SK-N-SH (cell line): ENCODE results near the gene C1QBP. TPM values are rescaled to one million over a fixed set of nuclear protein-coding genes. Genes with fewer than 3 reads are reported as not detected.

Experiments used
- CTCF ChIA-PET: fragments of 300-600, 350-600 bp; formaldehyde crosslinking; extraction: SDS; loops from one replicate; lab custom pipeline; 2021; lab: Yijun Ruan, JAX
- POLR2A ChIA-PET: fragments of 350-600 bp; sonication (Branson Sonifier 250); formaldehyde crosslinking; extraction: SDS; loops from one replicate; lab custom pipeline; 2020; ENCODE audit warnings: antibody characterized with exemption, inconsistent platforms; lab: Yijun Ruan, JAX
- DNase-seq: peaks from one replicate; pipeline ENCODE4 v3.0.0; 2012
- H2AFZ ChIP-seq: fragments of 200-600 bp; sonication (generic); 2 replicates; pipeline ENCODE4 v1.8.1; 2016; ENCODE audit warnings: antibody characterized with exemption, mild to moderate bottlenecking, low read depth
- H3F3A ChIP-seq: fragments of 200-600 bp; sonication (generic); replicated peaks from 2 replicates; pipeline ENCODE3; 2016; ENCODE audit warnings: antibody characterized with exemption, mild to moderate bottlenecking; ENCODE audit not compliant: insufficient read depth
- H3K27ac ChIP-seq, 2 experiments: fragments of 200-500 bp in 1 of 2; fragments of 200-600 bp in 1 of 2; sonication (Bioruptor generic) in 1 of 2; sonication (generic), shearing (Covaris generic) in 1 of 2; 2 replicates each; pipeline versions ENCODE4 v1.5.1 to v1.6.1; 2014 to 2016; ENCODE audit warnings: low read depth in 2 of 2, inconsistent platforms in 1 of 2, low read length in 1 of 2, mild to moderate bottlenecking in 1 of 2, mixed read lengths in 1 of 2
- H3K27me3 ChIP-seq: fragments of 200-600 bp; sonication (generic), shearing (Covaris generic); 2 replicates; pipeline ENCODE4 v1.6.1; 2016; ENCODE audit warnings: mixed run types; ENCODE audit not compliant: insufficient read depth
- H3K36me3 ChIP-seq, 2 experiments: fragments of 200-500 bp in 1 of 2; fragments of 200-600 bp in 1 of 2; sonication (Bioruptor generic) in 1 of 2; sonication (generic) in 1 of 2; replicated peaks in 1 of 2; 2 replicates each; pipeline versions ENCODE3 to v1.5.1; 2014 to 2016; ENCODE audit warnings: low read length in 1 of 2, mild to moderate bottlenecking in 1 of 2; ENCODE audit not compliant: insufficient read depth in 2 of 2, control insufficient read depth in 1 of 2
- H3K4me1 ChIP-seq, 2 experiments: fragments of 200-500 bp in 1 of 2; fragments of 200-600 bp in 1 of 2; sonication (Bioruptor generic) in 1 of 2; sonication (generic), shearing (Covaris generic) in 1 of 2; 2 replicates each; pipeline versions ENCODE4 v1.5.1 to v1.6.1; 2014 to 2016; ENCODE audit warnings: low read depth in 1 of 2, low read length in 1 of 2, mixed run types in 1 of 2; ENCODE audit not compliant: insufficient read depth in 2 of 2, control insufficient read depth in 1 of 2
- H3K4me2 ChIP-seq: fragments of 200-600 bp; sonication (generic), shearing (Covaris generic); 2 replicates; pipeline ENCODE4 v1.6.1; 2017; ENCODE audit warnings: mixed run types
- H3K4me3 ChIP-seq, 2 experiments: fragments of 200-500 bp in 1 of 2; fragments of 200-600 bp in 1 of 2; sonication (Bioruptor generic) in 1 of 2; sonication (generic), shearing (Covaris generic) in 1 of 2; 2 replicates each; pipeline versions ENCODE4 v1.5.1 to v1.8.1; 2014 to 2016; ENCODE audit warnings: low read depth in 2 of 2, inconsistent platforms in 1 of 2, low read length in 1 of 2, mild to moderate bottlenecking in 1 of 2, mixed read lengths in 1 of 2, moderate library complexity in 1 of 2
- H3K79me2 ChIP-seq: fragments of 200-600 bp; sonication (generic); 2 replicates; pipeline ENCODE4 v1.8.1; 2017; ENCODE audit warnings: mild to moderate bottlenecking; ENCODE audit not compliant: insufficient read depth
- H3K9ac ChIP-seq: fragments of 200-600 bp; sonication (generic); 2 replicates; pipeline ENCODE4 v1.6.1; 2017; ENCODE audit warnings: mixed run types
- H3K9me2 ChIP-seq: fragments of 200-600 bp; sonication (generic); 2 replicates; pipeline ENCODE4 v1.6.1; 2017; ENCODE audit warnings: mixed run types
- H3K9me3 ChIP-seq: fragments of 200-600 bp; sonication (generic); 2 replicates; pipeline ENCODE4 v1.6.1; 2017; ENCODE audit warnings: mixed run types, mild to moderate bottlenecking, moderate library complexity
- H4K20me1 ChIP-seq: fragments of 200-600 bp; sonication (generic); 2 replicates; pipeline ENCODE4 v1.6.1; 2017; ENCODE audit warnings: mild to moderate bottlenecking, mixed run types; ENCODE audit not compliant: insufficient read depth
- CHD2 ChIP-seq: fragments of 150-350 bp; IDR thresholded peaks from 2 replicates; pipeline ENCODE4 v1.6.1; 2018; ENCODE audit warnings: low read length; ENCODE audit not compliant: partially characterized antibody
- ELF1 ChIP-seq: IDR thresholded peaks from 2 replicates; pipeline ENCODE4 v1.4.0; 2012
- EP300 ChIP-seq, 2 experiments: IDR thresholded peaks; 2 replicates each; pipeline versions ENCODE4 v1.4.0 to v1.6.1; 2012; ENCODE audit warnings: borderline replicate concordance in 1 of 2, low read depth in 1 of 2, low read length in 1 of 2
- FOSL2 ChIP-seq: IDR thresholded peaks from 2 replicates; pipeline ENCODE4 v1.4.0; 2012; ENCODE audit warnings: low read depth, mild to moderate bottlenecking, moderate library complexity, borderline replicate concordance
- GABPA ChIP-seq: IDR thresholded peaks from 2 replicates; pipeline ENCODE4 v1.4.0; 2012; ENCODE audit warnings: low read depth, mild to moderate bottlenecking
- GATA2 ChIP-seq: sonication (generic); formaldehyde crosslinking; IDR thresholded peaks from 2 replicates; pipeline ENCODE4 v1.5.0; 2020; ENCODE audit warnings: mild to moderate bottlenecking, missing genetic modification reagents
- JUND ChIP-seq: IDR thresholded peaks from 2 replicates; pipeline ENCODE4 v1.4.0; 2012
- MXI1 ChIP-seq: IDR thresholded peaks from 2 replicates; pipeline ENCODE4 v1.6.1; 2012; ENCODE audit warnings: mild to moderate bottlenecking, low read depth, low read length, improper control_type of control experiment
- NFIC ChIP-seq: IDR thresholded peaks from 2 replicates; pipeline ENCODE4 v1.4.0; 2012; ENCODE audit warnings: borderline replicate concordance
- NRF1 ChIP-seq: IDR thresholded peaks from 2 replicates; pipeline ENCODE4 v1.6.1; 2012; ENCODE audit warnings: low read depth, mild to moderate bottlenecking, low read length
- RAD21 ChIP-seq: IDR thresholded peaks from 2 replicates; pipeline ENCODE4 v1.6.1; 2012; ENCODE audit warnings: mild to moderate bottlenecking, low read length
- RCOR1 ChIP-seq: fragments of 150-350 bp; IDR thresholded peaks from 2 replicates; pipeline ENCODE4 v1.6.1; 2017; ENCODE audit warnings: antibody characterized with exemption, low read length
- RFX5 ChIP-seq: IDR thresholded peaks from 2 replicates; pipeline ENCODE4 v1.6.1; 2012; ENCODE audit warnings: mild to moderate bottlenecking, improper control_type of control experiment, low read length
- SMC3 ChIP-seq: IDR thresholded peaks from 2 replicates; pipeline ENCODE4 v1.6.1; 2012; ENCODE audit warnings: low read depth, low read length, improper control_type of control experiment
- TCF12 ChIP-seq: IDR thresholded peaks from 2 replicates; pipeline ENCODE4 v1.4.0; 2012
- TEAD4 ChIP-seq: IDR thresholded peaks from 2 replicates; pipeline ENCODE4 v1.4.0; 2012; ENCODE audit warnings: mild to moderate bottlenecking, borderline replicate concordance; ENCODE audit not compliant: insufficient read depth
- YY1 ChIP-seq: IDR thresholded peaks from 2 replicates; pipeline ENCODE4 v1.4.0; 2012; ENCODE audit warnings: low read depth, mild to moderate bottlenecking
- WGBS: methylation state at CpG from one replicate; pipeline ENCODE4 v1.1.6; 2017; ENCODE audit warnings: low lambda C conversion rate; 5-methylcytosine and 5-hydroxymethylcytosine counted together
- polyA plus RNA-seq, 3 experiments: library from polyadenylated mRNA; depleted of rRNA; stranded (reverse); fragments of >200 nt; gene quantifications; 2 replicates each; pipeline ENCODE4 v1.2.3, GENCODE V29; 2012
- TF ChIP-seq, protein P1 (sequence below): fragments of 150-350 bp; IDR thresholded peaks from 2 replicates; pipeline ENCODE4 v1.6.1; 2016; ENCODE audit warnings: mild to moderate bottlenecking, low read depth, low read length
- TF ChIP-seq, protein P2 (sequence below): IDR thresholded peaks from 2 replicates; pipeline ENCODE4 v1.4.0; 2012; ENCODE audit warnings: low read depth, borderline replicate concordance
- TF ChIP-seq, protein P3 (sequence below): IDR thresholded peaks from 2 replicates; pipeline ENCODE4 v1.4.0; 2012; ENCODE audit warnings: low read depth, borderline replicate concordance

C1QBP gene
- polyA plus RNA-seq, 1 of the 3 experiments (the other 2 are of a cell fraction): 269 TPM

DNA sequence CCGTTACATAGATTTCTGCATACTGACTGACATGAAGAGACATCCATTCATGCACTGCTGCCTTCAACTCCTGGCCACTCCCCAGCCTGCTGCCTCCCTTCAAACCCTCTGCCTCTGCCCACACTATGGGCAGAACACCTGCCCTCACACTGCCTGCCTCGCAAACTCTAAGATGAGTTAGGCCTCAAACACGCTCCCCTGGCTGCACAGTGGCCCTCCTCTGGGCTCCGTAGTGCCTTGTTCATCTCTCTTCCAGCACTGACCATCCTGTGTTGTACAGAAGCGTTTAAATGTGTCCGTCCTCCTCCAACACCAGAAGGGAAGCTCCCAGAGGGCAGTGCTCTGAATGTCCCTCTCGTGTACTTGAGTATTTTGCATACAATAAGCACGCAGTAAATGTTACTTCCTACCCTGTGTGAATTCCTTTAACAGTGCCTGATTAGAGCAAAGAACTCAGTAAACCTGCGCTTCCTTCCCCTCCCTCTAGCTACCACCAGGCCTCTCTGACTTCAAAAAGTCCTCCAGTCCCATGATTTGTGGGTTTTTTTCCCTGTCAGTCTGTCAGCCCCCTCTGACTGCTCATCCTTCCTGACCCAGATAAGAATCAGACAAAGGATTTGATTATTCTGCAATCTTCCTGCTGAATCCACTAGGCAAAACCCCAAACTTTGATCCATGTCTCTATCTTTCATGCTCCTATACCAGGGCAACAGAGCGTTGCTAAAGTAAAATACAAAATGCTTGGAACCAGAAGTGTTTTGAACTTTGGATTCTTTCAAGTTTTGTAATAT is 26.0 kb upstream of the C1QBP start:
- Histone ChIP-seq H3K36me3 (peaks cover 9 to 12% of the 10 kb centered on the region in 2 experiments), H3K79me2 (peaks cover 73% of the 10 kb centered on the region), H3K4me2 (no peak overlapping the region), H3K4me1 (peaks cover 0 to 13% of the 10 kb centered on the region in 2 experiments; a peak in 2 of 4 replicates), H3K4me3 (no peak overlapping the region), H3K9me2 (no peaks in the 10 kb centered on the region), H3K27ac (no peak overlapping the region), H4K20me1 (peaks cover 14% of the 10 kb centered on the region), H3F3A (peaks cover 4% of the 10 kb centered on the region), H2AFZ (no peak overlapping the region), H3K27me3 (no peaks in the 10 kb centered on the region), H3K9me3 (no peaks in the 10 kb centered on the region), H3K9ac (no peak overlapping the region)
- POLR2A ChIA-PET: no interaction called here
- CTCF ChIA-PET: interaction anchor here (7.9 kb wide), 1 partner anchor 25 kb away, joined by 66 read pairs; the partner anchor contains the start of gene C1QBP
- TF ChIP-seq YY1: no peak
- TF ChIP-seq RFX5: no peak
- TF ChIP-seq EP300 (IDR thresholded peaks at IDR 0.05; ENCODE audit: borderline replicate concordance in 1 of 2, low read depth in 1 of 2, low read length in 1 of 2): no peak
- no peak for TF ChIP-seq JUND
- TF ChIP-seq RAD21: no peak
- no peak for TF ChIP-seq MXI1
- TF ChIP-seq CHD2: no peak
- no peak for TF ChIP-seq NRF1
- no peak for TF ChIP-seq NFIC
- no peak for TF ChIP-seq GABPA
- no peak for TF ChIP-seq TEAD4
- TF ChIP-seq GATA2: no peak
- TF ChIP-seq, protein P1, sequence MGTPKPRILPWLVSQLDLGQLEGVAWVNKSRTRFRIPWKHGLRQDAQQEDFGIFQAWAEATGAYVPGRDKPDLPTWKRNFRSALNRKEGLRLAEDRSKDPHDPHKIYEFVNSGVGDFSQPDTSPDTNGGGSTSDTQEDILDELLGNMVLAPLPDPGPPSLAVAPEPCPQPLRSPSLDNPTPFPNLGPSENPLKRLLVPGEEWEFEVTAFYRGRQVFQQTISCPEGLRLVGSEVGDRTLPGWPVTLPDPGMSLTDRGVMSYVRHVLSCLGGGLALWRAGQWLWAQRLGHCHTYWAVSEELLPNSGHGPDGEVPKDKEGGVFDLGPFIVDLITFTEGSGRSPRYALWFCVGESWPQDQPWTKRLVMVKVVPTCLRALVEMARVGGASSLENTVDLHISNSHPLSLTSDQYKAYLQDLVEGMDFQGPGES: no peak
- TF ChIP-seq FOSL2: no peak
- no peak for TF ChIP-seq SMC3
- no peak for TF ChIP-seq TCF12
- no peak for TF ChIP-seq RCOR1
- TF ChIP-seq, protein P2, sequence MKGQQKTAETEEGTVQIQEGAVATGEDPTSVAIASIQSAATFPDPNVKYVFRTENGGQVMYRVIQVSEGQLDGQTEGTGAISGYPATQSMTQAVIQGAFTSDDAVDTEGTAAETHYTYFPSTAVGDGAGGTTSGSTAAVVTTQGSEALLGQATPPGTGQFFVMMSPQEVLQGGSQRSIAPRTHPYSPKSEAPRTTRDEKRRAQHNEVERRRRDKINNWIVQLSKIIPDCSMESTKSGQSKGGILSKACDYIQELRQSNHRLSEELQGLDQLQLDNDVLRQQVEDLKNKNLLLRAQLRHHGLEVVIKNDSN: no peak
- TF ChIP-seq, protein P3, sequence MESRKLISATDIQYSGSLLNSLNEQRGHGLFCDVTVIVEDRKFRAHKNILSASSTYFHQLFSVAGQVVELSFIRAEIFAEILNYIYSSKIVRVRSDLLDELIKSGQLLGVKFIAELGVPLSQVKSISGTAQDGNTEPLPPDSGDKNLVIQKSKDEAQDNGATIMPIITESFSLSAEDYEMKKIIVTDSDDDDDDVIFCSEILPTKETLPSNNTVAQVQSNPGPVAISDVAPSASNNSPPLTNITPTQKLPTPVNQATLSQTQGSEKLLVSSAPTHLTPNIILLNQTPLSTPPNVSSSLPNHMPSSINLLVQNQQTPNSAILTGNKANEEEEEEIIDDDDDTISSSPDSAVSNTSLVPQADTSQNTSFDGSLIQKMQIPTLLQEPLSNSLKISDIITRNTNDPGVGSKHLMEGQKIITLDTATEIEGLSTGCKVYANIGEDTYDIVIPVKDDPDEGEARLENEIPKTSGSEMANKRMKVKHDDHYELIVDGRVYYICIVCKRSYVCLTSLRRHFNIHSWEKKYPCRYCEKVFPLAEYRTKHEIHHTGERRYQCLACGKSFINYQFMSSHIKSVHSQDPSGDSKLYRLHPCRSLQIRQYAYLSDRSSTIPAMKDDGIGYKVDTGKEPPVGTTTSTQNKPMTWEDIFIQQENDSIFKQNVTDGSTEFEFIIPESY: no peak
- TF ChIP-seq ELF1: no peak
- WGBS: 93% methylated on average over 9 of the region's 10 CpGs
- no peak for DNase-seq
